Mammary epithelial cell (primary cell): ENCODE measurements around the gene CMSS1.

Source experiments
- CTCF ChIP-seq, 2 donors: IDR thresholded peaks in 1 of 2; conservative IDR thresholded peaks in 1 of 2; 2 replicates each; pipeline ENCODE4 v1.5.1; 2011 to 2012; ENCODE audit warnings: inconsistent platforms in 2 of 2, low read length in 2 of 2, mild to moderate bottlenecking in 2 of 2, control low read depth in 1 of 2, low read depth in 1 of 2; ENCODE audit not compliant: insufficient read depth in 1 of 2; ENCODE audit errors: extremely low read depth in 1 of 2
- EZH2 ChIP-seq: IDR thresholded peaks from 2 replicates; pipeline ENCODE4 v1.6.1; 2012; ENCODE audit warnings: low read length, inconsistent platforms, borderline replicate concordance

GRCh38 chr3:100086401-100086800, 268.7 kb downstream of the CMSS1 start:
- no peak for TF ChIP-seq CTCF (conservative IDR thresholded peaks at IDR 0.05 in 1 of 2, IDR thresholded peaks at IDR 0.05 in 1 of 2; ENCODE audit: extremely low read depth in 1 of 2, insufficient read depth in 1 of 2, low read depth in 1 of 2, low read length in 2 of 2)
- no peak for TF ChIP-seq EZH2
